ENCODE results near the gene APBB1IP. TPM values are rescaled to one million over a fixed set of nuclear protein-coding genes. Genes with fewer than 3 reads are reported as not detected.

APBB1IP gene
- total and polyA plus RNA-seq, 9 of the 15 experiments (the other 6 are each of a cell fraction or from before 2014, with no cell fraction given) = 0.03 to 0.11 (median 0.06) TPM; not detected in 4

DNA sequence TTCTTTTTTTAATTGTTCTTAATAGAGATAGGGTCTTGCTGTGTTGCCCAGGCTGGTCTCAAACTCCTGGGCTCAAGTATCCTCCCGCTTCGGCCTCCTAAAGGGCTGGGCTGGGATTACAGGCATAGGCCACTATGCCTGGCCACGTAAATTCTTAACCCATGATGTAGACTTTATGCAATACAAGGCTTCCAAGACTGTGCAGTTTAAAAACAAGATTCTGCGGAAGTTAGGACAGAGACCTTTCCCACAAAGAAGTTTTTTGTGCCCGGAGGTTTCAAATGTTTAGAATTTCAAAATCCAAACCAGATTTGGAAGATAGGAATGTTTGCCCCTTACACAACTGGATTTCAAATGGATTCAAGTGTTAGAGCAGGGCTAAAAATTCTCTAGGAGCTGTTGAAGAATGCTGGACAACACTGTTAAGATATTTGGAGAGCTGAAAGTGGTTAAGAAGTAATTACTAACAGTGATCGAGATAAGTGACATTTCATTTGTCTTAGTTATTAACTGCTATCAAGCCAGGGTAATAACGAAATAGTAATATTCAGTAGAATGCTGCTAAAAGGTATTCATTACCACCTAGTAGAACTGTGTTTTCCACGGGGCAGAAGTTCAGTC lies 7.4 kb downstream of the APBB1IP start:
- Histone ChIP-seq H3K9me3 (replicated peaks; ENCODE audit: control insufficient read depth, insufficient read depth, low read depth, low read length) (no peaks in the 10 kb centered on the region), H3K9me1 (ENCODE audit: control insufficient read depth, insufficient read depth, low read length) (no peaks in the 10 kb centered on the region), H4K20me1 (replicated peaks; ENCODE audit: control insufficient read depth, insufficient read depth, low read length) (no peaks in the 10 kb centered on the region), H3K9ac (ENCODE audit: insufficient read depth in 1 of 2, low read depth in 2 of 2, low read length in 2 of 2) (no peak overlapping the region), H3K4me1 (replicated peaks in 1 of 2; ENCODE audit: control insufficient read depth in 2 of 2, insufficient read depth in 2 of 2, low read length in 2 of 2) (no peaks in the 10 kb centered on the region), H3K4me2 (ENCODE audit: insufficient read depth, low read length) (no peak overlapping the region), H3K36me3 (ENCODE audit: control insufficient read depth, insufficient read depth, low read length) (no peaks in the 10 kb centered on the region), H3K4me3 (no peak overlapping the region), H3K79me2 (ENCODE audit: control insufficient read depth, insufficient read depth, low read length) (no peaks in the 10 kb centered on the region), H3K27me3 (ENCODE audit: control insufficient read depth in 2 of 2, insufficient read depth in 2 of 2, low read length in 2 of 2) (no peaks in the 10 kb centered on the region; a peak in 1 of 5 replicates), H3K27ac (ENCODE audit: extremely low read depth, low read depth, low read length) (no peak overlapping the region), H2AFZ (ENCODE audit: low read depth, low read length) (no peak overlapping the region)
- BruUV-seq (replicated peaks) = no TSS peak
- CTCF ChIA-PET (ENCODE audit: low intra/inter-chr PET ratio) = no interaction called here
- WGBS (ENCODE audit: insufficient coverage, low coverage, missing lambda C conversion rate) = 0% methylated on average over 8 of the region's 8 CpGs
- FAIRE-seq (no peak), DNase-seq (ENCODE audit: extremely low read depth in 1 of 4, low spot score in 3 of 4) (no peak), ATAC-seq (no peak)
- in situ Hi-C loops (cut with MboI) = no loop called here
- intact Hi-C loops (cut with micrococcal nuclease) = no loop called here
- TF ChIP-seq, protein P1, sequence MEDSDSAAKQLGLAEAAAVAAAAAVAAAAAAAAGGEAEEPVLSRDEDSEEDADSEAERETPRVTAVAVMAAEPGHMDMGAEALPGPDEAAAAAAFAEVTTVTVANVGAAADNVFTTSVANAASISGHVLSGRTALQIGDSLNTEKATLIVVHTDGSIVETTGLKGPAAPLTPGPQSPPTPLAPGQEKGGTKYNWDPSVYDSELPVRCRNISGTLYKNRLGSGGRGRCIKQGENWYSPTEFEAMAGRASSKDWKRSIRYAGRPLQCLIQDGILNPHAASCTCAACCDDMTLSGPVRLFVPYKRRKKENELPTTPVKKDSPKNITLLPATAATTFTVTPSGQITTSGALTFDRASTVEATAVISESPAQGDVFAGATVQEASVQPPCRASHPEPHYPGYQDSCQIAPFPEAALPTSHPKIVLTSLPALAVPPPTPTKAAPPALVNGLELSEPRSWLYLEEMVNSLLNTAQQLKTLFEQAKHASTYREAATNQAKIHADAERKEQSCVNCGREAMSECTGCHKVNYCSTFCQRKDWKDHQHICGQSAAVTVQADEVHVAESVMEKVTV (CRISPR knock-in tag; IDR thresholded peaks at IDR 0.05) = no peak
- TF ChIP-seq DPF2 (IDR thresholded peaks at IDR 0.05) (no peak), ZNF717 (CRISPR knock-in tag; IDR thresholded peaks at IDR 0.05) (no peak), KLF16 (IDR thresholded peaks at IDR 0.05) (no peak), NR2F6 (CRISPR knock-in tag; IDR thresholded peaks at IDR 0.05) (no peak)
- POLR2A ChIA-PET = no interaction called here

DNA sequence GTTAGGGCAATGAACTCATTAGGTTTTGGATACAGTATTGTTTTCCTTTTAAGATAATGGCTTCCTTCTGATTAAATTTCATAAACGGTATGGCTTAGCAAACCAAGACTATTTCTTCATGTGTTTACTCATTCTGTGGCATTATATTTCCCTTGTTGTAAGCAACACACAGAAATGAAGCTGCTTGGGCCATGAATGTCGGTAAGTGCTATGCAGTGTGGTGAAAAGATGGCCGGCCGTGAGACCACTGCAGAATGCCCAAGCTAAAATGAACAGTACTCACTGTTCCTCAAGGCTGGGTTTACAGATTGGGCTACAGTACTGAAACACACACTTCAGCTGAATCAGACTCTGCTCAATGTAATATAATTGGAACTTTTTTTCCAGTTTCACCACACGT lies 8.1 kb downstream of the APBB1IP start:
- H3K9me1 ChIP-seq (ENCODE audit: control insufficient read depth, insufficient read depth, low read length) = no peaks in the 10 kb centered on the region
- ChIA-PET POLR2A (no interaction called here), CTCF (ENCODE audit: low intra/inter-chr PET ratio) (no interaction called here)
- H3K9me3 ChIP-seq (replicated peaks; ENCODE audit: control insufficient read depth, insufficient read depth, low read depth, low read length) = no peaks in the 10 kb centered on the region
- WGBS (ENCODE audit: insufficient coverage, low coverage, missing lambda C conversion rate) = 4% methylated on average over 5 of the region's 5 CpGs
- H3K9ac ChIP-seq (ENCODE audit: insufficient read depth in 1 of 2, low read depth in 2 of 2, low read length in 2 of 2) = no peak overlapping the region
- H3K4me3 ChIP-seq = no peak overlapping the region
- H3K79me2 ChIP-seq (ENCODE audit: control insufficient read depth, insufficient read depth, low read length) = no peaks in the 10 kb centered on the region
- no peaks in the 10 kb centered on the region for H4K20me1 ChIP-seq (replicated peaks; ENCODE audit: control insufficient read depth, insufficient read depth, low read length)
- H3K4me1 ChIP-seq (replicated peaks in 1 of 2; ENCODE audit: control insufficient read depth in 2 of 2, insufficient read depth in 2 of 2, low read length in 2 of 2) = no peaks in the 10 kb centered on the region
- H3K4me2 ChIP-seq (ENCODE audit: insufficient read depth, low read length) = no peak overlapping the region
- BruUV-seq (replicated peaks) = no TSS peak
- no peak for TF ChIP-seq GABPB1 (CRISPR knock-in tag; IDR thresholded peaks at IDR 0.05)
- ATAC-seq (no peak), FAIRE-seq (no peak), DNase-seq (ENCODE audit: extremely low read depth in 1 of 4, low spot score in 3 of 4) (no peak)
- no peak overlapping the region for H3K27ac ChIP-seq (ENCODE audit: extremely low read depth, low read depth, low read length)
- no peaks in the 10 kb centered on the region for H3K36me3 ChIP-seq (ENCODE audit: control insufficient read depth, insufficient read depth, low read length)
- H3K27me3 ChIP-seq (ENCODE audit: control insufficient read depth in 2 of 2, insufficient read depth in 2 of 2, low read length in 2 of 2) = no peaks in the 10 kb centered on the region; a peak in 1 of 5 replicates
- H2AFZ ChIP-seq (ENCODE audit: low read depth, low read length) = no peak overlapping the region
- in situ Hi-C loops (cut with MboI) = no loop called here
- intact Hi-C loops (cut with micrococcal nuclease) = no loop called here

Measured in K562 (cell line).